OCI-LY3 (cell line): Measurements from ENCODE around the gene CEMIP2.
"Not testable (repeated sequence)": the region's sequence is repeated elsewhere in the genome, so short reads cannot be mapped to it uniquely, and the experiment has no call there.

Source experiments
- EZH2phosphoT487 ChIP-seq: fragments of 200-600 bp; shearing (Covaris generic); IDR thresholded peaks from 2 replicates; pipeline ENCODE4 v1.6.1; 2018; ENCODE audit warnings: antibody characterized with exemption, mixed run types, low read depth
- TF ChIP-seq, protein P1 (sequence below): fragments of 200-600, 300-600 bp; sonication (generic); IDR thresholded peaks from 2 replicates; pipeline ENCODE4 v1.5.1; 2014; ENCODE audit warnings: antibody characterized with exemption, low read length, low read depth

DNA sequence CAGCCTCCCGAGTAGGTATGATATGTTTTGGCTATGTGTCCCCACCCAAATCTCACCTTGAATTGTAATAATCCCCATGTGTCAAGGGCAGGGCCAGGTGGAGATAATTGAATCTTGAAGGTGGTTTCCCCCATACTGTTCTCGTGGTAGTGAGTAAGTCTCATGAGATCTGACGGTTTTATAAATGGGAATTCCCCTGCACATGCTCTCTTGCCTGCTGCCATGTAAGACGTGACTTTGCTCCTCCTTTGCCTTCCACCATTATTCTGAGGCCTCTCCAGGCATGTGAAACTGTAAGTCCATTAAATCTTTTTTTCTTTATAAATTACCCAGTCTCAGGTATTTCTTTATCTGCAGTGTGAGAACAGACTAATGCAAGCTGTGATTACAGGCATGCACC is 111.0 kb downstream of the CEMIP2 start:
- TF ChIP-seq, protein P1, sequence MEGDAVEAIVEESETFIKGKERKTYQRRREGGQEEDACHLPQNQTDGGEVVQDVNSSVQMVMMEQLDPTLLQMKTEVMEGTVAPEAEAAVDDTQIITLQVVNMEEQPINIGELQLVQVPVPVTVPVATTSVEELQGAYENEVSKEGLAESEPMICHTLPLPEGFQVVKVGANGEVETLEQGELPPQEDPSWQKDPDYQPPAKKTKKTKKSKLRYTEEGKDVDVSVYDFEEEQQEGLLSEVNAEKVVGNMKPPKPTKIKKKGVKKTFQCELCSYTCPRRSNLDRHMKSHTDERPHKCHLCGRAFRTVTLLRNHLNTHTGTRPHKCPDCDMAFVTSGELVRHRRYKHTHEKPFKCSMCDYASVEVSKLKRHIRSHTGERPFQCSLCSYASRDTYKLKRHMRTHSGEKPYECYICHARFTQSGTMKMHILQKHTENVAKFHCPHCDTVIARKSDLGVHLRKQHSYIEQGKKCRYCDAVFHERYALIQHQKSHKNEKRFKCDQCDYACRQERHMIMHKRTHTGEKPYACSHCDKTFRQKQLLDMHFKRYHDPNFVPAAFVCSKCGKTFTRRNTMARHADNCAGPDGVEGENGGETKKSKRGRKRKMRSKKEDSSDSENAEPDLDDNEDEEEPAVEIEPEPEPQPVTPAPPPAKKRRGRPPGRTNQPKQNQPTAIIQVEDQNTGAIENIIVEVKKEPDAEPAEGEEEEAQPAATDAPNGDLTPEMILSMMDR, result not testable (repeated sequence)
- TF ChIP-seq EZH2phosphoT487, result not testable (repeated sequence)
